Measurements from ENCODE around the gene MBD4. TPM values are rescaled to one million over a fixed set of nuclear protein-coding genes. Genes with fewer than 3 reads are reported as not detected.

Gene MBD4
- total RNA-seq, 1 experiment from 2014 or later, result 15.7 TPM

GRCh38 chr3:129473067-129473768, 33.5 kb upstream of the MBD4 start:
- intact Hi-C loops (cut with micrococcal nuclease), result no loop called here
- Histone ChIP-seq H3K79me2 (ENCODE audit: insufficient read depth, low read length) (no peaks in the 10 kb centered on the region), H4K20me1 (ENCODE audit: insufficient read depth) (no peaks in the 10 kb centered on the region), H3K4me2 (ENCODE audit: low read length) (no peak overlapping the region), H3K4me1 (ENCODE audit: control insufficient read depth in 1 of 2, insufficient read depth in 2 of 2, low read length in 2 of 2) (no peaks in the 10 kb centered on the region), H3K9me2 (ENCODE audit: insufficient read depth) (no peaks in the 10 kb centered on the region), H3K36me3 (ENCODE audit: control insufficient read depth in 1 of 2, insufficient read depth in 2 of 2, low read length in 2 of 2) (peaks cover 7% of the 10 kb centered on the region in 2 experiments; a peak in 1 of 4 replicates), H3K9me3 (ENCODE audit: control insufficient read depth in 1 of 2, insufficient read depth in 1 of 2, low read depth in 1 of 2, low read length in 2 of 2) (no peaks in the 10 kb centered on the region), H3K9ac (ENCODE audit: low read length) (no peak overlapping the region), H3K27me3 (ENCODE audit: insufficient read depth, low read length) (no peaks in the 10 kb centered on the region), H2AFZ (ENCODE audit: low read depth, low read length, poor library complexity, severe bottlenecking) (no peak overlapping the region), H3K27ac (ENCODE audit: low read depth, low read length) (no peak overlapping the region), H3K4me3 (replicated peaks in 1 of 2; ENCODE audit: low read depth in 1 of 2, low read length in 2 of 2) (no peak overlapping the region)
- TF ChIP-seq, protein P1, sequence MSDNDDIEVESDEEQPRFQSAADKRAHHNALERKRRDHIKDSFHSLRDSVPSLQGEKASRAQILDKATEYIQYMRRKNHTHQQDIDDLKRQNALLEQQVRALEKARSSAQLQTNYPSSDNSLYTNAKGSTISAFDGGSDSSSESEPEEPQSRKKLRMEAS (IDR thresholded peaks at IDR 0.05), result no peak
- no peak for TF ChIP-seq REST (IDR thresholded peaks at IDR 0.05; ENCODE audit: low read depth)
- TF ChIP-seq ZNF274 (IDR thresholded peaks at IDR 0.05; ENCODE audit: low read depth, low read length), result no peak
- TF ChIP-seq CTCF (IDR thresholded peaks at IDR 0.05 in 2 of 3, conservative IDR thresholded peaks at IDR 0.05 in 1 of 3; ENCODE audit: borderline replicate concordance in 1 of 3, insufficient read depth in 1 of 3, low read depth in 2 of 3, low read length in 2 of 3), result no peak
- TF ChIP-seq CBX3 (IDR thresholded peaks at IDR 0.05; ENCODE audit: low read depth), result no peak
- no peak for TF ChIP-seq POLR2A (IDR thresholded peaks at IDR 0.05; ENCODE audit: borderline replicate concordance, extremely low read depth, insufficient read depth, insufficient read length)
- RAD21 ChIA-PET (ENCODE audit: low non-redundant PET in 1 of 2, low total read pairs in 2 of 2, uncharacterized antibody in 2 of 2, unreplicated experiment in 2 of 2), result no interaction called here
- CTCF ChIA-PET, result no interaction called here
- BruUV-seq (replicated peaks), result no TSS peak
- no peak for DNase-seq (ENCODE audit: low read depth, low spot score)
- ATAC-seq, result no peak
- POLR2A ChIA-PET, result no interaction called here

Measured in HCT116 (cell line).